Epithelial cell of esophagus (primary cell): Measurements from ENCODE around the gene PHF3.

Source experiments
- DNase-seq: peaks from one replicate; pipeline ENCODE4 v3.0.0; 2010; ENCODE audit warnings: low read depth
- H3K4me3 ChIP-seq: 2 replicates; pipeline ENCODE4 v1.5.1; 2011; ENCODE audit warnings: mild to moderate bottlenecking, low read length, control low read depth
- CTCF ChIP-seq: IDR thresholded peaks from 2 replicates; pipeline ENCODE4 v1.5.1; 2011; ENCODE audit warnings: low read depth, mild to moderate bottlenecking, low read length, control low read depth, inconsistent platforms; ENCODE audit not compliant: insufficient read depth; ENCODE audit errors: missing control alignments

PHF3 gene

GRCh38 chr6:63635588-63636517, at the start of gene PHF3:
Gene PHF3, plus strand, starts transcription at chr6:63635802. Its CDS starts 10,750 bp downstream, at chr6:63646552.
- peak; percentile 90 for DNase-seq
- TF ChIP-seq CTCF, result peak; percentile 14

GRCh38 chr6:63589952-63590411, 45.6 kb upstream of the PHF3 start:
- no peak for DNase-seq
- H3K4me3 ChIP-seq, result no peak overlapping the region
- TF ChIP-seq CTCF, result no peak

More at GRCh38 chr6:63635588-63636517, at the start of gene PHF3:
- H3K4me3 ChIP-seq, result peak within 1 kb of the TSS; percentile 81

GRCh38 chr6:63592886-63593285, 42.7 kb upstream of the PHF3 start:
- no peak for DNase-seq
- H3K4me3 ChIP-seq, result no peak overlapping the region
- no peak for TF ChIP-seq CTCF

- no peak for TF ChIP-seq CTCF
- peak overlapping the region; percentile 64 for H3K4me3 ChIP-seq
- peak; percentile 65 for DNase-seq
Measured at GRCh38 chr6:63597141-63598048, 38.2 kb upstream of the PHF3 start.

- peak overlapping the region; percentile 64 for H3K4me3 ChIP-seq
- TF ChIP-seq CTCF, result peak; percentile 95
- peak; percentile 85 for DNase-seq
Measured at GRCh38 chr6:63598049-63599036, 37.3 kb upstream of the PHF3 start.

GRCh38 chr6:63599243-63599642, 36.4 kb upstream of the PHF3 start:
- no peak for DNase-seq
- TF ChIP-seq CTCF, result no peak
- H3K4me3 ChIP-seq, result no peak overlapping the region
